ENCODE results near the gene PRKAR2B.

GRCh38 chr7:107049971-107050532 lies 5.5 kb downstream of the PRKAR2B start:
- TF ChIP-seq FOXA1 (IDR thresholded peaks at IDR 0.05) (no peak), FOXK2 (IDR thresholded peaks at IDR 0.05) (no peak), BHLHE40 (IDR thresholded peaks at IDR 0.05; ENCODE audit: borderline replicate concordance) (no peak), ARNT (IDR thresholded peaks at IDR 0.05) (no peak), FOXM1 (IDR thresholded peaks at IDR 0.05; ENCODE audit: borderline replicate concordance) (no peak), ZNF384 (IDR thresholded peaks at IDR 0.05) (peak; percentile 18; the same call in 1 of the 2 replicates), L3MBTL2 (conservative IDR thresholded peaks at IDR 0.05) (no peak), SUZ12 (IDR thresholded peaks at IDR 0.05) (no peak)

Measured in HEK293T (cell line).